ENCODE measurements around the gene EVX2. TPM values are rescaled to one million over a fixed set of nuclear protein-coding genes. Genes with fewer than 3 reads are reported as not detected.

The EVX2 gene
- total RNA-seq, 1 donor from 2014 or later: not detected

DNA sequence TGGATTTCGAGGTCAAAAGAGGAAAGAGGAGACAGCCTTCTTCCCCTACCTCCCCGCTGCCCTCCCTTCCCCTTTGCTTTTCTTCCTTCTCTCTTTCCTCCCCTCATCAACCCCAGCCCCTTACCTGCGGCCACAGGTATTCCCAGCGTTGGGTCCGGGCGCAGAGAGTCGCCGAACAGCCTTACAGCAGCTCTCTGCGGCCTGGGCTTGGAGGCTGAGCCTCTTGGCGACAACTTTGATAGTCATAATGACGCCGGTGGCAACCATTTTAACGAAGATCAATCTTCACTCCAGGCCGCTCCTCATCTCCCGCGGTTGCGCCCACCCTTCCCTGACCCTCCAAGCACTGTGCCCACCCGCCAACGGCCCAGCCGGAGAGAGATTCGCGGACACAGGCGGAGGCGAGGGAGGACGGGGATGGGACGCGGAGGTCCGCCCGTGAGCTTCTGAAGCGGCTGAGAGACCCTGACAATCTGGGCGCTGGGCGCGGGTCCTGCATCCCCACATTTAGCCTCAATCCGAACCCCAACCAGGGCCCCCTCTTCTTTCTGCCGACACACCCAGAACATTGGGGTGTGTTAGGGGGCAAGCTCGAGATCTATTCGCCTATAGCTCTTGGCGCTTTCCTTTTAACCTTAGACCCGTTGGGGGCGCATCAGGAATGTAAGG lies 1.5 kb upstream of the EVX2 start:
- no peak for DNase-seq (ENCODE audit: extremely low read depth, low read depth, low spot score)

DNA sequence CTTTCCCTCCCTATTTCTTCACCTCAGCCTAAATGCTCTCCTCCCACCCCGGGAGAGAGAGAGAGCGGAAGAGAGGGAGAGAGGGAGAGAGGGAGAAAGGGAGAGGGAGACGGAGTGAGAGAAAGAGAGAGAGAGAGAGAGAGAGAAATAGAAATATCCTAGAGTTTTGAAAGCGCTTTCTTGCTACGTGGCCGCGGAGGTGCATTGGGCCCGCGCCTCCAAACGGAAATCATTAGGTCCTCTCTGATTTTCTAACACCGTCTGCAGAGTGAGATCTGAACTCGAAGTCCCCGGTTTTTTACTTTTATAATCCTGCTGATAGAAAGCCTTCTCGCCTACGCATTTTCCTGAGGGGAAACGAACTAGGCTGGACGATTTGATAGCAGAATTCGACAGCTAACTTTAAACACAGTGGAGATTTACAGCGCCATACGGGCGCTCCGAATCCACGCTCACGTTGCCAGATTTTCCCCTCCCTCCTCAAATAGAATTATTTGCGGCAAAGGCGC lies 903 bp upstream of the EVX2 start:
- no peak for DNase-seq (ENCODE audit: extremely low read depth, low read depth, low spot score)

DNA sequence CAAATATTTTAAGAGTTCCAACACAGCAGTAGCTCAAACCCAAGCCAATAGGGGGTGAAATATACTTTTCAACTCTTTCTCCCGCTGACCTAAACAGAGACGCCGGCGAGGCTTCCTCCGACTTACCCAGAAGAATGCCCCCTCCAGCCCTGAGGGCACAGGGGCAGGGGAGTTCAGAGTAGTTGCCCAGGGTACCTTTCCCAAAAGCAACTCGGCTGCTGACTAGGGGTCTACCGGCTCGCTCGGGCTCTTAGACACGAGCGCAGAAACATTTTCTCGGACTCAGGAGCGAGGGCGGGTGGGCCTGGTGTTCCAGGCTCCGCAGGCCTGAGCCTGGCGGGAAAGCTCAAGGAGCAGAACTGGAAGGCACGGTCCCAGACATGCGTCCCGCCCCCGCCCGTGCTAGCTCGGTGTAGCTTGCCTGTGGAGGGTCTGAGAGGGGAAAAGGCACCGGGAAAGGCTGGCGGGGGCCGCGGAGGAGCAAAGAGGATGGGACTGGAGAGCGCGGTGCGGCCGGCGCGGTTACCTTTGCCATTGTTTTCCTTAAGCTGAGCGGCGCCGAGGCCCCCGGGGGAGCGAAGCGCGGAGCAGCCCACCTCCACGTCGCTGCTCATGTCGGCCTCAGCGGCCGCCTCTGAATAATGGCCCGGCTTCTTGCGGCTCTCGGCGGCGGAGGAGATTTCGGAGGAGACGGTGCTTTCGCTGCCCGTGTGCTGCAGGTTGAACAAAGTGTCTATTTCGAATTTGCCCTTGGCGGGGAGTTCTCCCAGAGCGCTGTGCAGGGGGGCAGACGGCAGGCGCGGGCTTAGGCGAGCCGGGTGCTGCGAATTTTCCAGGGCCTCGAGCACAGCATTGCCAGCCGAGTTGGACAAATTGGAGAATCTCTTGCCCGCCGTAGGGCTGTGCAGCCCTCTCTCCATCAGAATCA lies 674 bp downstream of the EVX2 start:
- DNase-seq (ENCODE audit: extremely low read depth, low read depth, low spot score): no peak

DNA sequence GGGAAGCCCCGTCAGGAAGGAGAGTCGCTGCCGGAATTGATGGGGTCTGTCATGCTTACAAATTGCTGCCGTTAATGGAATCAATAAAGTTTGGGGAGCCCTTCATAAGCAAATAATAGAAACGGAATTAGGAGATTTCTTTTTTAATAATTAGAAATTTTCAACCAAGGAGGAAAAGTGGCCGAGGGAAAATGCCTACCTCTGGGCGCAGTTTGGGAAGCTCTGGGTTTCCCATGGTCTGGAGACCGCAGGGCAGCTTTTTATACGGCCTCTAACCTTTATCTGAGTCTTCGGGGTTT lies 1.3 kb downstream of the EVX2 start:
- DNase-seq (ENCODE audit: extremely low read depth, low read depth, low spot score): no peak

DNA sequence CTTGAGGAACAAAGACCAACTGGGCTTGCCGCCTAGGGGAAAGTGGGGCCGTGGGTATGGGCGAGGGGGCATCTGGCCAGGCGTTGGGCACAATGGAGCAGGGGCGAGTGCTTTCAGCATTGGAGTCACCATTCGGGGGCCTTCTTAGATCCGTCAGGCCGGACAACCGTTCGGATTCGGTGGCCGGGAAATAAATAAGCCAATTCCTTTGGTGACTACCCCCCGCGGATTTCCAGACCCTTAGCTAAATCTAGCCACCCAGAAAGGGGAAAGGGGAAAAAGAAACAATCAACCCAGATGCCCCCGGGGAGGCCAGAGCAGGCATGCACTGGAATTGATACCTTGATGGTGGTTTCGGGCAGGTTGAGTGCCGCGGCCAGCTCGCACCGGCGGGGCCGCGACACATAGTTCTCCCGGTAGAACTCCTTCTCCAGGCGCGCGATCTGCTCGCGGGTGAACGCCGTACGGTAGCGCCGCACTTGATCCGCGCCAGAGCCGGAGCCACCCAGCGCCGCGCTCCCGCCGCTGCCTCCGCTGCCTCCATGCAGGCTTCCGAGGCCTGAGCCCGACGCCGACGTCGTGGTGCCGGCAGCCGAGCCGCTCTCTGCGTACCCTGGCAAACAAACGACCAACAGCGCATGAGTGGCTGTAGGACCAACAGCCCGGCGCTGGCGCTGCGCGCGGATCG lies 1.8 kb downstream of the EVX2 start:
- no peak for DNase-seq (ENCODE audit: extremely low read depth, low read depth, low spot score)

DNA sequence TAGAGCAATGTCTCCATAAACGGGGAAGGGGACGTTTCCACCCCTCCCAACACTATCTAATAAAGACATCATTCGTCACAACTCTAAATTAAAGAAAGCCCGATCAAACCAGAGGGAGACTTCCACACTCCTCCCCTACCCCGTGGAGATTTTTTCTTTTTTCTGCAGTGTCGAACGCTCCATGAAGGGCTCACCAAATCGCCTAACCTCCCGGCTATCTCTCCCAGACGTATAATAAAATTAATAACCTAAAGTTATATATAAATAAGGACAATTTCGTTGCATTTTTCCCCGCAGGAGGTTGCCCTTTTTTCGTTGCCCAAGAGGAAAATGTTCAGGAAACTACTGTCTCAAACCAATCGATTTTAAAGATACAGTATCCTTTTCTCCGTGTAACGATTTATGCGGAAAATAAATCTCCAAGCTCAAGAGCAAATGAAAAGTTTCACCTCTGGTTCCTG lies 2.4 kb downstream of the EVX2 start:
- no peak for DNase-seq (ENCODE audit: extremely low read depth, low read depth, low spot score)

DNA sequence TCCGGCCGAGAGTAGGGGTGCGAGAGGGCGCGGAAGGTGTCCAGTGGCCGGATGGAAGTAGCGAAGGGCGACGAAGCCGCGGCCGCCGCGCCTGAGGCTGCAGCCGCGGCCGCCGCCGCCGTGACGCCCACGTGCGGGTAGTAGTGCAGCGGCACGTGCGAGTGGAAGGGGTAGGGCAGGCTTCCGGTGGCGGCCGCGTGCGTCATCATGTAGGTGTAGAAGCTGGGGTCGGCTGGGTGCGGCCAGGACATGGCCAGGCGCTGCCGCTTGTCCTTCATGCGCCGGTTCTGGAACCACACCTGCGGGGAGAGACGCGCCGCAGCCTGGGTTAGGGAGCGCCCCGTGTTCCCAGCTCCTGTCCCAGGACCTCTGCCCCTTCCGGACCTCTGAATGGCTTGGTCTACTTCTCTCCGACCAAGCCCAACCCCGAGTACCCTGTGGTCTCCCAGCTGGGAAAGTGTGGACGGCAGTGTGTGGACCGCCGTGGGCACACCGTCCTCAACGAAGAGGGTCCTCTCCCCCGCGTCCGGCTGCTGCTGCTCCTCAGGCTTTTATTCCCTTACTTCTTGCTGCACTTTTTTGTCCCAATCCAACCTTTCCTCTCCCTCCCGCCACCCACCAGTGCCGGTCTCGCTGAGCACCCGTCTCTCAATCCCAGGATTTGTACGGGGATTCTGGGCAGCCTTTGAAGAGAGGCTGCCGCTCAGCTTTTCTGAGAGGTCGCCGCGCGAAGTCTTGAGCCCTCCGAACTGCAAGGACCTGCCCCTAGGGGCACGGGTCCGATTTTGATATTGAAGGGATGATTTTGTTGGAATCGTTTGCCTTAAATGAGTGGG lies 3.0 kb downstream of the EVX2 start:
- DNase-seq (ENCODE audit: extremely low read depth, low read depth, low spot score): no peak

DNA sequence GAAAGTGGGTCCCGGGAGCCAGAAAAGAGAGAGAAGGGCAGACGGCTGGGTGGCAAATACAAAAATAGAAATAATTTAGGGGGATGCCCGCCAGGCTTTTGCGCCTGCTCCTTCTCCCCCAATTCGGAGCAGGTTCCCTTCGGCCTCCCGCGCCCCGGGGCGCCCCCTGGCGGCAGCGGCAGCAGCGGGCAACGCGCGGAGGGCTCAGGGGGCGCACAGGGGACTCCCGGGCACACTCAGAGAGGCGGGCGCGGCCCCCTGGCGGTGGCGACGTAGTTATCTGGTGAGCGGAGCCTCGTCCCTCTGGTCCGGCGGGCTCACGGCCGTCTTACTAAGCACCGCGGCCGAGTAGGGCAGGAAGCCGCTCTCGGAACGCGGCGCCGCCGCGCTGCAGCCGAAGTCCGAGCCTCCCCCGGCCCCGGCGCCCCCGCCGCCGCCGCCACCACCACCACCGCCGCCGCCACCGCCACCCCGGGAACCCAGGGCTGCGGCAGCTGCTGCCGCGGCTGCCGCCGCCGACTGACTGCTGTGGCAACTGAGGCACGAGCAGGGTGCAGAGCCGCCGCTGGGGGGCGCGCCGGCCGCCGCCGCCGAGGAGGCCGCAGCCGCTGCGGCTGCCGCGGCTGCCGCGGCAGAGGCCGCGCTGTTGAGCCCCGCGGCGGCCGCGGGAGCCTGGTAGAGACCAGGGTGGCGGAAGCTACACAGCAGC lies 3.8 kb downstream of the EVX2 start:
- no peak for DNase-seq (ENCODE audit: extremely low read depth, low read depth, low spot score)

DNA sequence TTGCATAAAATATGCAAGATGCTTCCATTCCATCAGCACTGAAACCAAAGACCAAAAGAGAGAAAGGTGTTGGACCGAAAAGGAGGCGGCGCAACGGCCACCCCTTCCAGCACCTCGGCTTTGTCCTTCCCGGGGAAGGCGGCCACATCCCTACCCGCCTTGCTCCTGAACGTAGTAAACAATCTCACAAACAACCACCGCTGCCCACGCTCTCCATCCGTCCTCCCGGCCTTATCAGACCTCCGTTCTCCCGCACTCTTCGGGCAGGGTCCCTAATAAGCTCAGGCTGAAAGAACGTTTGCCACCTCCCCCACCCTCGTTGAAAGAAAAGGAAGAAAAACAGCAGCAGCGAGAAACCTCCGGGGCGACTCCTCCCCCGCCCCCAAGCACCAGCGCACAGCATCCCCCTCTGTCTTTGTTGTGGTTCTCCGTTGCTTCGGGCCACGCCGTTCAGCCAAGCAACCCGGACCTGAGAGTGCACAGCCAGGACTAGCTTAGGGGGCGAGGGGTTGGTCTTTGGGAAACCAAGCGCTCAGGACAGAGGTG lies 4.4 kb downstream of the EVX2 start:
- DNase-seq (ENCODE audit: extremely low read depth, low read depth, low spot score): no peak

DNA sequence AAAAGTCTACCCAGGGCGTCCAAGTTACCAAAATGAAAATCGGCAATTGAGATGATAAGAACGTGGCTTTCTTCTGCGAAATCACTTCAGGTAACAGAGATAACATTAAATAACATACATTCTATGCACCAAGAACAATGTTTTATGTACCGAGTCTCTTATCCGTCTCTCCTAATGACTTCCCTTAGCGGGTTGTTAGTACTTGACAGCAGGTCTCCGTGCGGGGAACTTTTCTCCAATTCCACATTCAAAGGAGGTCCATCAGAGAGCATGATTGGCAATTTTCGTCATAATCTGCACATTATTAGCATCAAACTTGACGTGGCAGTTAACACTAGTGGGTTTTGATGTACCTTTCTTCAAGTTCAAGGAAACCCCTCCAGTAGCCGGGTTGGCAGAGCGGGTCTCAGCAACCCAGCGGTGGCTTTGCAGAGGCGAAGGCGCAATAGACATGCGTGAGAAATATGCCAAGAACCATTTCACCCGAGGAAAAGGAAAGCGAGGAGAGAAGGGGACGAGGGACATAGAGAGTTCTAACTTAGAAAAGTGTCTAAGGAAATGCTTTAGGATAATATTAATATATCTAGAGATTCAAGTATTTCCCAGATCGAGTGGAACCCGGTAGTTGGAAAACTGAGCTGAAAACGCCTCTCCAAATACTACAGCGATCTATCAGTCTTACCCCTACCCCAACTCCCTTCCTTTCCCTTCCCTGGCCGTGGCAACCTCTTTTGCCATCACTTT lies 5.0 kb downstream of the EVX2 start:
- DNase-seq (ENCODE audit: extremely low read depth, low read depth, low spot score): no peak

DNA sequence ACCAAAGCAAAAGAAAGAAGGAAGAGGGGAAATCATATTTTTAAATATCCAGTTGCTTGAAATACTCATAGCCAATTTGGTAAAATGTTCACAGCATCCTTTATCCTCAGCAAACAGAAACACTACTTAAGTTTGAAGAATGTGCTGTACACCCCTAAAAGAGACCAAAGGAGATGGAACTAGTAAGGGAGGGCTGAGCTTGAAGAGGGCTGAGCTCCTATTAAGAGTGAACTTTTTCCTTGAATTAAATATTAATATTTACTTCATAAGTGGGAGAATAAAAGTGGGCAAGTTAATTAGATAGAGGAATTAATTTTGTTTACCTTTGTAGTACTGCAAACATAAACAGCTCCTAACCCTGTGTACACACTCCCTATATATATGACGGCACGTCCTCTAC lies 7.0 kb downstream of the EVX2 start:
- no peak for DNase-seq (ENCODE audit: extremely low read depth, low read depth, low spot score)

DNA sequence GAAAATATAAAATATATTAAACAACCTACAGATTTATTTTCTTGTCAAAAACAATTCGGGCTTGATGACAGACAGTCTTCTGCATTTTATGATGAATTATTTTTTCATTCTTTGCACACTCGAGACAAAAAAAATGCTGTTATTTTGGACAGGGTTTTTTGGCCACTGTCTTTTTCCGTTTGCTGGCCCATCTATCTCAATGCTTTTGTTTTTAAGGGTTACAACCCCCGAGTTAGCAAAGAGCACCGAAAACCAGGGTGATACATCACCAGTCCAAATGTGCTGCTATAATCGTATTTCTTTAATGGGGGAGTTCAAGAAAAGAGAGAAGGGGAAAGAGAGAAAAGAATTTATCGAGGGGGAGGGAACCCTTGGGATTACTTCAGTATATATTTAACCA lies 7.7 kb downstream of the EVX2 start:
- no peak for DNase-seq (ENCODE audit: extremely low read depth, low read depth, low spot score)

DNA sequence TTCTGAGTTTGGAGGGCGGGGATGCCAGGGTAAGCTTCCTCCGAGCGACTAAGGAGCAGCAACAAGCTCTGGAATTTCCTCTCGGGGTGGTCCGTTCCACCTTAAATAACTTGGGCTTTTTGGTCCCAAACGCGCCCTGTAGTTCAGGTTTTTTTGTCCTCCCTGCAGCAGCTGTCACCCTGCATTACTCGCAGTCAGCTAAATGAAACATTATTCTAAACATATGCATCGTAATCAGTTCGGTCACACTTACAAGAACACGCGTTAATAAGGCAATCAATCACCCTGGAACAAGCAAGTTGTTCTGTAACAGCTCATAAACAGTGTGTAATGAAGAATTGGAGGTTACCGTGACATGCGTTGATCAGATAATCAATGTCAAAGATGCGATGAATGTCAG lies 8.3 kb downstream of the EVX2 start:
- DNase-seq (ENCODE audit: extremely low read depth, low read depth, low spot score): no peak

DNA sequence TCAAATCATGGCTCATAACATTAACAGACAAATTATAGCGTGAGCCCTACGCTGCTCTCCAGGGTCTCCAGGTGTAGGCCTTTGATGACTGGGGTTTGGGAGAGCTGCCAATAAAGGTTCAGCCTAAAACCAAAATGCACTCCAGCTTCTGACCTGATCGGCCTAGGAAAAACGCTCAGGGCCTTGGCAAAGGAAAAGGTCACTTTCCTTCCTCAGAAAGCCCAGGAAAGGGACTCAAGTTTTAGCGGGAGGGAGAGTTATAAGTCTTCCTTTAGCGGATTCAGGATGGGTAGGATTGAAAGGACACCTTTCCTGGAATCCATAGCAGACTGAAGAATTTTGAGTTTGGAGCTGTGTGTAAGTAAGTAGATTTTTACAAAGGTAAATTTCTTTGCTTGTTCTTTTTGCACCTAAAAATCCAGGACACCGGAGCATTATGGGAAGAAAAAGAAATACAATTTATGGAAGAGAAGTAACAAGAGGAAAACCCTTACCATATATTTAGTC lies 8.8 kb downstream of the EVX2 start:
- DNase-seq (ENCODE audit: extremely low read depth, low read depth, low spot score): no peak

DNA sequence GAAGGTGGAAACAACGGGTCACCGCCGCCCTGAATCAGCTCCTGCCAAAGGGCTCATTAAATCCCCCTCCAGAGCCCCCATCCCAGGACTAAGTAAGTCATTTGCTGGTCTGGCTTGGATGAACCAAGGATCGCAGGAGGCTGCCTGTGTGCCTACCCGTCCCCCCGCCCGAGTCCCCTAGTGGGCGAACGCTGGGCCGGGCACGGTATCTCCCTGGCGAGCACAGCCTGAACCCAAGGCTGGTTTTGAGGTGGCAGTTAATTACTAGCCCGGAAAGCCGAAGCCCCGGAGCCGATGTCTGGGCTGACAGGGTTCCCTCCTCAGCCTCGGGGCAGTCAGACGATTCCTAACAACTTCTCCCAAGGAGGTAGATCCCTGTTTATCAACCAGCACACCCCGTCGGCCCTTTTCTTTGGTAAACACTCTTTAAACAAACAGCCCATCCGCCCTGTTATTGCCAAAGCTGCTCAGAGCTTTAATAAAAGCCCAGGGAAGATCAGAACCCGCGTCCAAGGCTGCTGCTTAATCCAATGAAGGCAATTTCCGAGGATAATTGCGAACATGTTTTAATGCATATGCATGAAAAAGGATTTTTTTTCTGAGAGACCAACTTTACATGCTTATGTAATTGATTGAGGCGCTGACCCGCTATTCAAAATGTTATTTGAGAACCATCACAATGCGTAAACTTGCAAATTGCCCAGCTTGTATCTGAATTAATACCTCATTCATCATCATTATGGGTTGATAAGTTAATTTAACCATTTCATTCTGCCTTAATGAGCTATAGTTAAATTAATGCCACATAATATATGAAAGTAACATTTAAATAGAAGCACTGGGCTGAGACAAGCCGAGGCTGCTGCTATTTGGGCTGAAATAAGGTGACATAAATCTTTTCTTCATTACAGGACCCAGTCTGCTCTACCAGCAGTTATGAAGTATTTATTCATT lies 10.5 kb downstream of the EVX2 start:
- DNase-seq (ENCODE audit: extremely low read depth, low read depth, low spot score): no peak

DNA sequence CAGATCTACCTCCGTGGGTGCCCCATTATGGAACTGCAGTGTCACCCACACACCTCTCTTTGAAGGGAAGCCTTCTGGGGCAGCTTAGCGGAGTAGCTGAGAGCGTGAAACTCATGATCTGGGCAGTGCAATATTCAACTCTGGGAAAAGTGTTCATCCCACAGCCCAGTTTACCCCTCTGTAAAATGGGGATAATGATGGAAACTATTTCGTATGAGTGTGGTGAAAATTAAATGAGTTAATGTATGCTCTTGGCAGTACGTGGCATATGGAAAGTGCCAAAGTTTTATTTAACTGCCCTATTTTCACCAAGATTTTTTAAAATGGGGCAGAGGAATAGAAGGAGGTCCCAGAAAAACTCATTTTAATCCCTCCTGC lies 11.5 kb downstream of the EVX2 start:
- no peak for DNase-seq (ENCODE audit: extremely low read depth, low read depth, low spot score)

DNA sequence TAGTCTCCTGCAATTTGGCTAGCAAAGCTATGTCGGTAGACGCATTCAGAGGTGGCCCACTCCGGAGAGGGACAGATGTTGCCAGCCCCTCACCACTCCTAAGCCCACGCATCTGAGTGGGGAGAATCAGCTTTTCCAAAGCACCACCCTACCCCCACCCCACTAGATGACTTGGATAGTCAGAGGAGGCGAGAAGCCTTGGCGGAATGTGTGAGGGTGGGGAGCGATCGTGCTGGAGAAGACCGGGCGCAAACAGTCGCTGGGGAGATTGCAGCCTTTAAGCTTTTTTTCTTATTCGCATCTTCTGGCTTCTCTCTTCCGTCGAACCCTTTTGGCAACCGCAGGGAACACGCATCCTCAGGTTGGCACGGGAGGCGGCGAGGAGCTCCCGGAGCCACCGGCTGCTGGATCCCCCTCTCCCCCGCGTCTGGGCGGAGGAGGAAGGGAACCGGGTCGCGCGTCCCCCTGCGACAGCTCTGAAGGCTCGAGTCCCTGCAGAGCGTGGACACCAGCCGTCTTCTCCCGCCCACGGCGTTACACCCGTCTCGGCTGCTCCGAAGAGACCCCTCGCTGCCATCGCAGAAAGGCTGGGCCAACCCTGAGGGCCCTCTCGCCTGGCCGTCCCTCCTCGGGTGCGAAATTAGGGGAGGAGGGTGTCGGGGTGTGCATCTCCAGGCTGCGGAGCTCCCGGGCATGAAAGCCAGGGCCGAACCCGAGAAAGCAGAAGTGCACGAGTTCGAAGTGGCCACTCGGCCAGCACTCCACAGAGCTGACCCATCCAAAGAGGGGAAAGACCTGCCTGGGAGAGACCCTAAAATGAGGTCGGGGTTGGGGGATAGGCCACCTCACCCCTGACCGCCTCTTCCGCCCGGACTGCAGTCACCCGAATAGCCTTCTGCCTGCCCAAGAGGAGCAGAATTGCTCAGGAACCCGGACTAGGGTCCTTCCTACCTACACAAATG lies 12.2 kb downstream of the EVX2 start:
- no peak for DNase-seq (ENCODE audit: extremely low read depth, low read depth, low spot score)
